ENCODE results near the gene DCLK3. TPM values are rescaled to one million over a fixed set of nuclear protein-coding genes. Genes with fewer than 3 reads are reported as not detected.

The DCLK3 gene
- total and polyA plus RNA-seq, 2 of the 4 experiments (the other 2 are of a cell fraction), result not detected

DNA sequence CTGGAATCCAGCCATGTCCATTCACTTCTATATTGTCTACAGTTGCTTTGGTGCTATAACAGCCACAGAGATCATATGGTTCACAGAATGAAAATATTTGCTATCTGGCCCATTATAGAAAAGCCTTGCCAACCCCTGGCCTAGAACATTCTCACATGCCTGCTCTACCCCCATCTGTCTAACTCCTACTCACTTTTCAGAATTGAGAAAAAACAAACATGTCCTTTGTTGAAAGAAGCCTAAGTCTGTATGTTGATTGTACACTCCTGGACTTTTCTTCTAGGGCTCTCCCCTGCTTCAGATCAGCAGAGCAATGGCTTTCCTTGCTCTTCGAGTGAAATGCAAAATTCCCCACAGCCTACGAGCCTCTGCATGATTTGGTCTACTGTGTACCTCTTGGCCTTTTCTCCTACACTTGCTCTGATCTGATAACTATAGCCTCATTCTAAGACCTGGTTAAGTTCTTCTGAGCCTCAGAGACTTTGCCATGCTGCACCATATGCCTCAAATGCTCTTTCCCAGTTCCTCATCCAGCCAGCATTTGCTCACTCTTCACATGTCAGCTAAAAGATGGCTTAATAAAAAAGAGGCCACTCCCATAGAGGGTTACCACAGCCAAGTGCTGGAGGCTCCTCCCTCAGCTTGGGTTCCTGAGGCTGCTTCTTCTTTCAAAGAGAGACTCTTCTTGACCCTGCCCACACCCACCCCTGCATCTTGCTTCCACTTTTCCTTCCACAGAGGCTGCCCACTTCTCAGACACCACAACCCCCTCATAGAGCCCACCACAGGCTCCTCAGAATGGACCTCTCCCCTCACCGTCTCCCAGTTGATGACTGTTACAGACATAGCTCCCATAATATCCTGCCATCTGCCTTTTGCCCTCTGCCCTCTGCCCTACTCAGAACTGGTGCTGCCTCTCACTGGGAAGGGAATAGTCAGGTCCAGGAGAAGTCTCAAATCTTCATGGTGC lies 22.9 kb upstream of the DCLK3 start:
- DNase-seq (no peak), ATAC-seq (ENCODE audit: low read depth) (no peak)
- Histone ChIP-seq H4K5ac (ENCODE audit: low read depth, low read length) (no peak overlapping the region), H3K9ac (ENCODE audit: low read depth, low read length) (no peak overlapping the region), H3K23ac (ENCODE audit: low read depth, low read length) (no peak overlapping the region), H3K9me1 (ENCODE audit: insufficient read depth, low read length) (no peaks in the 10 kb centered on the region), H2AK5ac (ENCODE audit: low read depth, low read length) (no peak overlapping the region), H3K27ac (ENCODE audit: insufficient read depth, low read length) (no peak overlapping the region), H3K4me2 (ENCODE audit: low read depth, low read length) (no peak overlapping the region), H2AFZ (replicated peaks; ENCODE audit: low read length, poor library complexity) (no peak overlapping the region), H2AK9ac (replicated peaks; ENCODE audit: low read depth, low read length, poor library complexity) (no peak overlapping the region), H2BK120ac (ENCODE audit: low read depth, low read length) (no peak overlapping the region), H3K36me3 (ENCODE audit: control insufficient read depth, insufficient read depth, low read length) (no peaks in the 10 kb centered on the region), H3K18ac (ENCODE audit: low read depth, low read length) (no peak overlapping the region), H3K79me1 (ENCODE audit: low read depth in 1 of 2, low read length in 2 of 2) (no peaks in the 10 kb centered on the region), H3K4ac (ENCODE audit: low read depth, low read length) (no peak overlapping the region), H2BK15ac (ENCODE audit: low read depth, low read length) (no peak overlapping the region), H3K14ac (replicated peaks; ENCODE audit: low read depth, low read length) (no peak overlapping the region), H3K4me1 (ENCODE audit: control insufficient read depth, insufficient read depth, low read length) (no peaks in the 10 kb centered on the region), H2BK5ac (ENCODE audit: low read depth, low read length, poor library complexity, severe bottlenecking) (no peak overlapping the region), H4K91ac (ENCODE audit: insufficient read depth, low read depth, low read length) (no peak overlapping the region), H3K9me3 (ENCODE audit: control insufficient read depth, insufficient read depth, low read length) (no peaks in the 10 kb centered on the region), H4K8ac (ENCODE audit: low read depth in 2 of 2, low read length in 2 of 2) (no peak overlapping the region), H2BK20ac (ENCODE audit: low read depth, low read length) (no peak overlapping the region), H3K56ac (ENCODE audit: extremely low read depth, insufficient read depth, low read length) (no peak overlapping the region), H3K27me3 (ENCODE audit: control insufficient read depth, insufficient read depth, low read length) (peaks cover 4% of the 10 kb centered on the region), H4K20me1 (ENCODE audit: insufficient read depth, low read length) (no peaks in the 10 kb centered on the region), H3K4me3 (ENCODE audit: insufficient read depth, low read depth, low read length) (no peak overlapping the region)
- dilution Hi-C loops (cut with HindIII; ENCODE audit: low sequenced_read_pairs, unreplicated experiment) (no loop called here), in situ Hi-C loops (cut with MboI; ENCODE audit: low sequenced_read_pairs) (no loop called here), intact Hi-C loops (cut with micrococcal nuclease) (no loop called here)
- BruUV-seq (replicated peaks), result no TSS peak
- WGBS, 2 experiments (ENCODE audit: extremely low coverage in 2 of 2, insufficient read length in 1 of 2), result 30% methylated on average over 2 of the region's 3 CpGs; no CpG with 5 or more reads in 1 of the 2 experiments
- ChIA-PET CTCF (no interaction called here), POLR2A (ENCODE audit: unreplicated experiment) (no interaction called here)
- no peak for TF ChIP-seq FOS (IDR thresholded peaks at IDR 0.05; ENCODE audit: low read depth, low read length)
- TF ChIP-seq MXI1 (IDR thresholded peaks at IDR 0.05; ENCODE audit: borderline replicate concordance, low read depth, low read length), result no peak
- no peak for TF ChIP-seq MAFK (IDR thresholded peaks at IDR 0.05; ENCODE audit: low read depth, low read length)
- no peak for TF ChIP-seq RCOR1 (IDR thresholded peaks at IDR 0.05; ENCODE audit: insufficient replicate concordance, low read length)
- no peak for TF ChIP-seq POLR2A (IDR thresholded peaks at IDR 0.05; ENCODE audit: low read depth, low read length)
- TF ChIP-seq SMC3 (IDR thresholded peaks at IDR 0.05; ENCODE audit: low read depth, low read length), result no peak
- no peak for TF ChIP-seq ELK1 (IDR thresholded peaks at IDR 0.05; ENCODE audit: borderline replicate concordance, low read depth, low read length)
- no peak for TF ChIP-seq BHLHE40 (IDR thresholded peaks at IDR 0.05; ENCODE audit: low read depth, low read length)
- no peak for TF ChIP-seq CHD1 (IDR thresholded peaks at IDR 0.05; ENCODE audit: low read depth, low read length)
- no peak for TF ChIP-seq USF2 (IDR thresholded peaks at IDR 0.05; ENCODE audit: low read depth, low read length)
- TF ChIP-seq MAZ (IDR thresholded peaks at IDR 0.05; ENCODE audit: borderline replicate concordance, low read depth, low read length), result no peak
- no peak for TF ChIP-seq RFX5 (IDR thresholded peaks at IDR 0.05; ENCODE audit: low read depth, low read length)
- no peak for TF ChIP-seq CTCF (conservative IDR thresholded peaks at IDR 0.05; ENCODE audit: low read depth, low read length)
- TF ChIP-seq NFE2L2 (IDR thresholded peaks at IDR 0.05; ENCODE audit: low read depth, low read length), result no peak
- TF ChIP-seq RAD21 (IDR thresholded peaks at IDR 0.05; ENCODE audit: low read length), result no peak
